NB4 (cell line): Measurements from ENCODE around the gene MIF4GD.

Experiments
- DNase-seq: peaks from one replicate; pipeline ENCODE4 v3.0.0; 2010; ENCODE audit warnings: low read depth
- H3K4me3 ChIP-seq: one replicate; pipeline ENCODE4 v1.5.1; 2011; ENCODE audit warnings: mild to moderate bottlenecking, low read depth, low read length, moderate library complexity
- MYC ChIP-seq: IDR thresholded peaks from 2 replicates; pipeline ENCODE4 v1.6.1; 2011; ENCODE audit warnings: low read depth, low read length
- POLR2A ChIP-seq: IDR thresholded peaks from 2 replicates; pipeline ENCODE4 v1.6.1; 2011; ENCODE audit warnings: mild to moderate bottlenecking; ENCODE audit not compliant: insufficient read length; ENCODE audit errors: extremely low read depth
- TF ChIP-seq, protein P1 (sequence below): IDR thresholded peaks from one replicate; pipeline ENCODE4 v1.5.1; 2012; ENCODE audit warnings: low read depth, low read length
- TF ChIP-seq, protein P2 (sequence below): IDR thresholded peaks from 2 replicates; pipeline ENCODE4 v1.6.1; 2011; ENCODE audit warnings: low read depth, low read length

MIF4GD gene

DNA sequence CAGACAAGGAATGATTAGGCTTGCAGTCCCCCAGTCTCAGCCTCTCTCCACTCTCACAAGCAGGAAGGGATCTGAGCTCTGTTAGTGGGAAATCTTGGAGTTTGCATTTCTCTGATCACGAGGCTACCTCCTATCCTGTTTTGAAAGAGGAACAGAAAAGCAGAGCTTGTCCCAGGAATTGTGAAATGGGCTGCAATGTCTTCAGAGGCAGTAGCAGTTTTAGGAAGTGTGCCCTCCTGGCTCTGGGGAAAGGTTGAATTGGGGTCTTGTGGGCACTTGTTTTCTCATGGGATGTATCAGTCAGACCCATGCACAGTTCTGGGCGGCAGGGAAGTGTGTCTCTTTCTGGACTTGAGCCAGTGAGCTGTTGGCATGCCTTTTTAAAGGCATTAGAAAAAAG lies 42.7 kb downstream of the MIF4GD start:
- TF ChIP-seq POLR2A (no peak), MYC (no peak)
- TF ChIP-seq, protein P1, sequence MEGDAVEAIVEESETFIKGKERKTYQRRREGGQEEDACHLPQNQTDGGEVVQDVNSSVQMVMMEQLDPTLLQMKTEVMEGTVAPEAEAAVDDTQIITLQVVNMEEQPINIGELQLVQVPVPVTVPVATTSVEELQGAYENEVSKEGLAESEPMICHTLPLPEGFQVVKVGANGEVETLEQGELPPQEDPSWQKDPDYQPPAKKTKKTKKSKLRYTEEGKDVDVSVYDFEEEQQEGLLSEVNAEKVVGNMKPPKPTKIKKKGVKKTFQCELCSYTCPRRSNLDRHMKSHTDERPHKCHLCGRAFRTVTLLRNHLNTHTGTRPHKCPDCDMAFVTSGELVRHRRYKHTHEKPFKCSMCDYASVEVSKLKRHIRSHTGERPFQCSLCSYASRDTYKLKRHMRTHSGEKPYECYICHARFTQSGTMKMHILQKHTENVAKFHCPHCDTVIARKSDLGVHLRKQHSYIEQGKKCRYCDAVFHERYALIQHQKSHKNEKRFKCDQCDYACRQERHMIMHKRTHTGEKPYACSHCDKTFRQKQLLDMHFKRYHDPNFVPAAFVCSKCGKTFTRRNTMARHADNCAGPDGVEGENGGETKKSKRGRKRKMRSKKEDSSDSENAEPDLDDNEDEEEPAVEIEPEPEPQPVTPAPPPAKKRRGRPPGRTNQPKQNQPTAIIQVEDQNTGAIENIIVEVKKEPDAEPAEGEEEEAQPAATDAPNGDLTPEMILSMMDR = no peak
- TF ChIP-seq, protein P2, sequence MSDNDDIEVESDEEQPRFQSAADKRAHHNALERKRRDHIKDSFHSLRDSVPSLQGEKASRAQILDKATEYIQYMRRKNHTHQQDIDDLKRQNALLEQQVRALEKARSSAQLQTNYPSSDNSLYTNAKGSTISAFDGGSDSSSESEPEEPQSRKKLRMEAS = no peak
- H3K4me3 ChIP-seq = no peak overlapping the region
- peak; percentile 85 for DNase-seq

DNA sequence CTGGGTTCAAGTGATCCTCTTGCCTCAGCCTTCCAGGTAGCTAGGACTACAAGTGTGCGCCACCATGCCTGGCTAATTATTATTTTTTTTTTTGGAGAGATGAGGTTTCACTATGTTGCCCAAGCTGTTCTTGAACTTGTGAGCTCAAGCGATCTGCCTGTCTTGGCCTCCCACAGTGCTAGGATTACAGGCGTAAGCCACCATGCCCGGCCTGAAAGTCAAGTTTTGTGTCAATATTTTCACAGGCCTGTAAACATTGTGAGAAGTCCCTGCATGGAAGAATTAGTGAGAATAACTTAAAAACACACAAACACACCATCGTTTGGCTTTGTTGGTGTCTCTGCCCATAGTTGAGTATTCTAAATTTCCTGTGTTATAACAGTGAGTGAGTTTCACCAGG lies 43.3 kb downstream of the MIF4GD start:
- TF ChIP-seq MYC (no peak), POLR2A (no peak)
- TF ChIP-seq, protein P2 = no peak
- TF ChIP-seq, protein P1 = no peak
- H3K4me3 ChIP-seq = no peak overlapping the region
- no peak for DNase-seq

DNA sequence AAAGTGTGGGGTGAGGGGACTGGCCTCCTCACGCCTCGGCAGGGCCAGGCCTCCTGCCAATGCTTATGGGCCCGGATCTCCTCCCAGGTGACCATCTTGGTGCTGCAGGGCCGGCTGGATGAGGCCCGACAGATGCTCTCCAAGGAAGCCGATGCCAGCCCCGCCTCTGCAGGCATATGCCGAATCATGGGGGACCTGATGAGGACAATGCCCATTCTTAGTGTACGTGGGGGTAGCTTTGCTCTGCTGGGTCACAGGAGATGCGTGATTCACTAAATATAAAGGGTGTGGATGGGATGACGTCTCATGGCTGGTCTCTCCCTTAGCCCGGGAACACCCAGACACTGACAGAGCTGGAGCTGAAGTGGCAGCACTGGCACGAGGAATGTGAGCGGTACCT lies 46.0 kb downstream of the MIF4GD start:
- no peak overlapping the region for H3K4me3 ChIP-seq
- TF ChIP-seq MYC = no peak
- TF ChIP-seq, protein P1 = no peak
- TF ChIP-seq POLR2A = no peak
- TF ChIP-seq, protein P2 = no peak
- DNase-seq = no peak

DNA sequence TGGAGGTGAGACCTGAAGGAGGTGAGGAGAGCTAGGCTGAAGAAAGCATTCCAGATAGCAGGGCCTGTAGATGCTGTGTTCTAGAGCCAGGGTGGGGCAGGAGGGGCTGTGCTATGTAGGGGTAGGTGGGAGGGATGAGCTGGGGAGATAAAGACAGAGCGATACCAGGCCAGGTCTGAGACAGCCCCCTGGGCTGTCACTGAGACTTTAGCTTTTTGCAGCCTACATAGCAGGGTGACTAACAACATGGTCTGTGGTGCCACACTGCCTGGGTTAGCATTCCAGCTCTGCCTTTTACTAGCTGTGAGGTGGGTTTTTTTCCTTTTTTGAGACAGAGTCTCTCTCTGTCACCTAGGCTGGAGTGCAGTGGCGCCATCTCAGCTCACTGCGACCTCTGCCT lies 51.2 kb downstream of the MIF4GD start:
- TF ChIP-seq POLR2A (no peak), MYC (no peak)
- TF ChIP-seq, protein P2 = no peak
- TF ChIP-seq, protein P1 = no peak
- no peak for DNase-seq
- no peak overlapping the region for H3K4me3 ChIP-seq

DNA sequence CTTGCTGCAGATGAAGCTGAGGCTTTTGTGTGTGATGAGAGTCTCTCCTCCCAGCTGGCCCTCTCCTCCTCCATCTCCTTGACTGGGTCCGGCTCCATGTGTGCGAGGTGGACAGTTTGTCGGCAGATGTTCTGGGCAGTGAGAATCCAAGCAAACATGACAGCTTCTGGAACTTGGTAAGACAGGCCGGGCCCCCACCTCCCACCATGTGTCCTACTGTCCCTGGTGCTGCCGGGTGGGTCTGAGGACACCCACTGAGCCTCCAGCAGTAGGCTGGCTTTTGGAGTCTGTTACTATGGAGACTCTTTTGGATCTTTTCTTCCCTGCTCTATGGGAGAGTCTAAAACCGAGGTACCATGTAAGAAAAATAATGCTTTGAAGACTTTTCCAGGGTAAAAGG lies 52.9 kb downstream of the MIF4GD start:
- TF ChIP-seq MYC (no peak), POLR2A (no peak)
- TF ChIP-seq, protein P1 = no peak
- TF ChIP-seq, protein P2 = no peak
- no peak for DNase-seq
- H3K4me3 ChIP-seq = no peak overlapping the region
